NCI-H2081 (cell line): ENCODE measurements around the gene ASTL.

Experiments used
- DNase-seq, 2 experiments: peaks; one replicate each; lab custom pipeline; 2025; lab: John Stamatoyannopoulos, UW

Gene ASTL

DNA sequence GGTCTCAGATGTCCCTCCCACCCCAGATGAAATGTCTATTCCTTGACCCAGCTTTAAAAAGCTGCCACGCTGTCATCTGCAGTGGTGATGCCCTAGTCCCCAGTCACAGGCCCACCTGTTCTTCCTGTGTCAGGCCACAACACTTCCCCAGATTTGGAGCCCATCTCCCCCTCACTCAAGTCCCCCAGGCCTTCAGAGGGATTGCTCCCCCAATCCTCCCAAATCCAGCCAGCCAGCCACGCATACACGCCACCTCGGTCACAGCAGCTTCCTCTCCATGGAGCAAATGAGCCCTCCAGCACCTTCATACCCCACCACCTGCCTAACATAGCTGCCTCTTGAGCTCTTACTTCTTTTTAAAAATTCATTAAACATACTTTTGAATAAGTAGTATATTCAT is 7.8 kb downstream of the ASTL start:
- no peak for DNase-seq

DNA sequence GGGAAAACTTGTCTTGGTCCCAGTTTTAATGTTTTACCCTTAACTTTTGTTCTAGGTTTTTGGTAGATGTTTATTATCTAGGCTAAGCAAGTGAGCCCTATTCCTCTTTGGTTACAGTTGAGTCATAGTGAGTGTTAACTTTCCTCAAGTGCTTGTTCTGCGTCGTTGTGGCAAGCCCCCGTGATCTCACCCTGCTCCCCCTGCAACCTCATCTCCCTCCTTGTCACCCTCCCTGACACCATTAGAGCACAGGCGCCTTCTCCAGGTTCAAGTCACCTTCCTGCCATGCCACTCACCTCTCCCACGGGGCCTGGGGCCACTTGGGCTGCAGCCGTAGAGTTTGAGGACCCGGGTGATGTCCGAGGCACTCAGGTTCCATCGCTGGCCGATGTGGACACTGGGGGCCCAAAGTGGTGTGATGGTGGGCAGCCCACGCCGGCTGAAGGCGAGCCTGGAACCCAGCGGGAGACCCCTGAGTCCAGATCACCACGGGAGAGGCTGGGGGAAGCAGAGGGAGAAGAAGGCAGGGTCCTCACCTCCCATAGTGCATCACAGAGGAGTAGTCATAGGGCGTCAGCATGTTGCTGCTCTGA is 8.7 kb downstream of the ASTL start:
- DNase-seq: no peak

DNA sequence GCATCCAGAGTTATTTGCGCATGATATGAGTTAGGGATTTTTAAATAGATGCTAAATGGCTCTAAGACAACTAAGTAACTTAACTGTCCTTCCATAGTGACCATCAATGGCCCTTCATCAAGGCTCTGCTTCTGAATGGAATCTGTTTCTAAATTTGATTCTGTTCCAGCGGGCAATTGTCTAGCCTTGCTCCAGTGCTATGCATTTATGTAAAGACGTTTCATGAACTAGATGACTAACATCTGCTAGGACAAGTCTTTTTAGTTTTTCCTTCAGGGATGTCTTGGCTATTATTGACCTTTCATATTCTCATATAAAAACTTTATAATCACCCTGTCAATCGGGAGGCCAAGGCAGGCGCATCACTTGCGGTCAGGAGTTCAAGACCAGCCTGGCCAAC is 9.8 kb downstream of the ASTL start:
- no peak for DNase-seq

DNA sequence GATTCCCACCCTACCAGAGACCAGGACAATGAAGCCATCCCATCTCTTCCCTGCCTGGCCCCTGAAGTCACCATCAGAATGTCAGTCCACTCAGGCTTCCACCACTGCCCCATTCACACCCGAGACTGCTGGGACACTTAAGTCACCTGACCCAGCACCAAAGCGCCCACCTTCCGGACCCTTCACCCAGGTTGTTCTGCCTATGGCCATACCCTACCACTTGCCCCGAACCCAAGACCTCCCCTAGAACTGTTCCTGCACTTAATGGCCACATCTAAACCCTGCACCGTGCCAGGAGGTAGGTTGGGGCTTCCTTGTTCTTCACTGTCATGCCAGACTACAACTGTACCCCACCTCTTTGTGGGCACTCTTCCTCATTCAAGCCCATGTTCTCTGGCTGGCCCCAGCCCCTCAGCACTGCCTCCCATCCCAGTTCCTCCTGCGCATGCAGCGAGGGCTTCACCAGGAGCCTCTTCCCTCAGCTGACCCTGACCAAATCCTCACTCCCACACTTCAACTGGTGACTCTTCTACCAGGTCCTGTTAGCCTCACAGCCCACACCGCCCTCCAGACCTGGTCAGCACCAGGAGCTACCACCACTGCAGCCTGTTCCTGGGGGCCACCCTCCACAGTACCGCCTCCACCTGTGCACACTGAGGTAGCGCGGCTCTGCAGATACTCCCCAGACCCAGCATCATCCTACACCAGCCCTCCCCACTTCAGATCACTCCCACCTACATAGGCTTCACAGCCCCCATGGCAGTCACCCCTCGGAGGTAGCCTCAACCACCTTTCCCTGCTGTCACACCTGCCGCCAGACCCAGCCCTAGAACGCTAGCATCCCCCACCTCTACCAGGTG is 13.7 kb downstream of the ASTL start:
- DNase-seq: no peak

DNA sequence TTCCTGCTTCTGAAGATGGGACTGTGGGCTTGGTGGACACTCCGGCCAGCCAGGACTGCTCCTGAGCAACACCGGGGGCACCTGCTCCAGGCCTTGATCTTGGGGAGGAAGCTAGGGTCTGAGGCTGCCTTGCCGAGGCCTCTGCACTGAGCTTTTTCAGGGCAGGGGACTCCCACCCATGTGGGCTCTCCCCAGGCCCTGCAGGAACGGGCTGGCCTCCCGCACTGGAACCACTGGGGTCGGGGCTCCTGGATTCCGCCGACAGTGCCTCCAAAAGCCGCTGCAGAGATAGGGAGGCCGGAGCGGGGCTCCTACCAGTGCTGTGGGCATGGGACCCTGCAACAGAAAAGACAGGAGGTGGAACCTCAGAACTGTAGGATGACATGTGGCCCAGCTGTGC is 14.4 kb downstream of the ASTL start:
- DNase-seq: no peak

DNA sequence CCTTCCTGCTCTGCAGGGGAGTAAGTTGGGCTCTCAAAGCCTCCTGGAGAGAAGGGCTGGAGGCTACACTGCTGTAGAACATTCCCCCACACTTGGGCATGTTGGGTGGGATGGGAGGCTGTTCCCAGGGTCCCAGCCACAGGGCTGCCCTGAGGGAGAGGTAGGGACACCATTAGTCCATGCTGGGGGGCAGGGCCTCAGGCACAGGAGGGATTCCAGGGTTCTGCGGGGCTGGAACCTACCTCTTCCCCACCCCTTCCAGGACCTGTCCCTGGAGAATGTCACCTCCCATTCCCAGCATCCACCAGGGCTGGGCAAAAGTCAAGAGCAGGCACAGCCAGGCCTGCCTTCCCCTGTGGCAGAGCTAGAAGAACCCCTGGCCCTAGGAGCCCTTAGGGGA is 15.0 kb downstream of the ASTL start:
- no peak for DNase-seq

DNA sequence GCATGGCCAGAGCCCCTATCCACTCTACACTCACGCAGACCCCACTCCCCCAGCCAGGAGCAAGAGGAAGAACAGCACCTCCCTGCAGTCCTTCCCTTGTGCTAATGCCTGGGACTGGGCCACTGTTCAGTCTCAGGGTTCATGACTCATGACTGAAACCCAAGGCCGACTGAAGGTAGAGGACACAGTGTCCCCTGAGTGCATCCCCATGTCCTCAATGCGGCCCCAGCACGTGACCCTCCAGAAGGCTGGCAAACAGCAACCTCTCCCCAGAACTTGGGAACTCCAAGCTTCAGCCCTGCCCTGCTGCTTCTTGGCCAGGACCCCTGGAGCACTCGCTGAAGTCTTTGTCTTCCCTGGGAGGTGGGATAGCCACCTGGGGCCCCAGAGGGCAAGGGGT is 15.9 kb downstream of the ASTL start:
- no peak for DNase-seq

DNA sequence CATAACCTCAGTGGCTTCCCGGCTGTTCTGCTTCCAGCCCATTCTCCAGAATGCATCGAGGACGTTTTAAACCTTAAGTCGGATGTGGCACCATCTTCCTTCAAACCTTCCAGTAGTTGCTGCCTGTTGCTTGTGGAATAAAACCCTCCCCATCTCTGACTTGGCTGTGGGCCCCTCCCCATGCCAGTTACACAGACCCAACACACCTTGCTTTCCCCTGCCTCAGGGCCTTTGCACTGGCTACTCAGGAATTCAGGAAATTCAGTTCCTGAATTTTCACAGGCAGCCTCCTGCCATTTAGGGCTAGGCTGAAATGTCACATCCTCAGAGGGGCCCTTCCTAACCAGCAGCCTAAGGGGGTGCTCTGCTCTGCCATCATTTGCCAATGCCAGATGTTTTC is 16.9 kb downstream of the ASTL start:
- DNase-seq: no peak

DNA sequence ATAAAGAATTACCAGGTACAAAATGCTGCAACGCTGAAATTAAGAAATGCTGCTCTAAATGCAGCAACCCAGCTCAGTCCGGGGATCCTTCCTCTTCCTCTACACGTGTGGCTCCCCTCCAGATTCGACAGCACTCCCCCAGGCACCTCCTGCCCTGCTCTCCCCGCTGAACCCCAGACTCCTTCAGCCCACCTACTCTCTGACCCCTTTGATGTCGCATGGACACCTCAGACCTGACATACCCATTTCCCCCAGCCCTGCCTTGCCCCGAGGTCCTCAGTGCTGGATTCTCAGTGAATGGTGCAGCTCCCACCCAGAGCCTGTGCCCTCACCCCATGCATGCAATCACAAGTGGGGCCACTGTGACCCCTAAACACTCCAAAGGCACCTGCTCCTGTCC is 17.3 kb downstream of the ASTL start:
- DNase-seq: no peak

DNA sequence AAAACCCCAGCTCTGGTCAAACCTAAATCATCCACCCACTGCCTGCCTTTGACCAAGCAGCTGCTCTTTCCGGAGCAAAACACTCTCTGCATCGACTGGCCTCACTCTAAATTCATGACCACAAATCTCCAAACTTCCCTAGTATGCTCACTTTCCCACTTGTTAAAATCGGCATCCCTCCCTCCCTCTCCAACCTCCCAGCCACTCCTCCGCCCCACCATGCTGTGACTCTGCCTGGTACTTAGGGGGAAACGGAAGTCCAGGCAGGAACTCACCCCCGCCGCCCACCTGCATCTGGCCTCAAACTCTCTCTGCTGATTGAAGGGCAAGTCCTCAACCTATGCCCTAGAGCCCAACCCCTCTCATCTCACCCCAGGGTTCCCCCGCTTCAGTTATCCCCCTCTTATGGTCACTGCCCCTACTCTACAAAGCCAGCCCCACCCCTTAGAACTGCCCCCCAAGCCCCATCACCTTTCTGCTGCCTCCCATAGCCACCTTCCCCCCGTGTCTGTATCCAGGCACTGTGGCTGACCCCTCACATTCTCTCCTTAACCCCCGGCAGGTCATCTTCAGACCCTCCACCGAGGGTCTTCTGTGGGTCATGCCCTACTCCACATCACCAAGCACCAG is 18.1 kb downstream of the ASTL start:
- no peak for DNase-seq

DNA sequence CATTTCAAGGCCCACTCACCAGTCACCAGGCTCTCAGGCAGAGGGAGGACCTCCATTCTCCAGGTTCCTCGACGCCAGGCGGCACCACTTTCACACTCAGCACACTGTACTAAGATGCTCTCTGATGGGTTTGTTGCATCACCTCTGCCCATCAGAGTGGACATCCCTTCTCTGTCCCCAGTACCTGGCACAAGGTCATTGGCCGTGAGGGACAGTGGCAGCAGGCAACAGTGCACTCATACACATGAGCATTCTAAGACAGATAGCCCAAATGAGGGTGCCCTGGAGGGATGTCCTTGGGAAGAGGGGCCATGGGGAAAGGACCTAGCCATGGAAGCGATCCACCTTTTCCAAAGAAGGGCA is 18.9 kb downstream of the ASTL start:
- no peak for DNase-seq

DNA sequence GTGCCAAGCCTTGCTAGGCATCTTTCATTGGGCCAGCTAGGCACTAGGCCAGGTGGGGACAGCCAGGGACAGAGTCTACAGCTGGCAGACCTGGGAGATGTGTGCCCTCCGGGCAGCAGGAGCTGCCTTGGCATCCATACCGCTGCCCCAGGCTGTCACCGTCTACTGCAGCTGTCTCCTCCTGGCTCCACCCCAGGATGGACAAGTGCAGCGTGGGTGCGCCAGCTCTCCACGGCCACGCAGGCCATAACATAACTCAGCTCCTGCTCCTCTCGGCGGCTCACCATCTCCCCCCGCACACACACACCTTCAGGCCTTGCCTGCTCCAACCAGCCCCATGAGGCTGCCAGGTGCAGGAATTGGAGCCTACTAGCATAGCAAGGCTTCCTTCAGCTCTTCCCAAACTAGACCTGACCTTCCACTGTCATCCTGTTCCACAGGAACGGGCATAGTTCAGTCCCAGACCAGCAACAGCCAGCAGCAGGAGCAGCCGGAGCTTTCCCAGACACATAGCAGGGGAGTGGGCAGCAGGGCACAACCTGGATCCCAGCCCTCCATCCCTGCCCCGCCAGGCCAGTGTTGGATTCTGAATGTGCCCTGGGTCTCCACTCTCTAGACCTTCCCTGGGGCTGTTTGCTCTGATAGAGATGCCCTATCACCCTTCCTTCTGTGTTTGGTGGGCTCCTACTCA is 19.5 kb downstream of the ASTL start:
- peak in 1 of 2 experiments; percentile 34 for DNase-seq

DNA sequence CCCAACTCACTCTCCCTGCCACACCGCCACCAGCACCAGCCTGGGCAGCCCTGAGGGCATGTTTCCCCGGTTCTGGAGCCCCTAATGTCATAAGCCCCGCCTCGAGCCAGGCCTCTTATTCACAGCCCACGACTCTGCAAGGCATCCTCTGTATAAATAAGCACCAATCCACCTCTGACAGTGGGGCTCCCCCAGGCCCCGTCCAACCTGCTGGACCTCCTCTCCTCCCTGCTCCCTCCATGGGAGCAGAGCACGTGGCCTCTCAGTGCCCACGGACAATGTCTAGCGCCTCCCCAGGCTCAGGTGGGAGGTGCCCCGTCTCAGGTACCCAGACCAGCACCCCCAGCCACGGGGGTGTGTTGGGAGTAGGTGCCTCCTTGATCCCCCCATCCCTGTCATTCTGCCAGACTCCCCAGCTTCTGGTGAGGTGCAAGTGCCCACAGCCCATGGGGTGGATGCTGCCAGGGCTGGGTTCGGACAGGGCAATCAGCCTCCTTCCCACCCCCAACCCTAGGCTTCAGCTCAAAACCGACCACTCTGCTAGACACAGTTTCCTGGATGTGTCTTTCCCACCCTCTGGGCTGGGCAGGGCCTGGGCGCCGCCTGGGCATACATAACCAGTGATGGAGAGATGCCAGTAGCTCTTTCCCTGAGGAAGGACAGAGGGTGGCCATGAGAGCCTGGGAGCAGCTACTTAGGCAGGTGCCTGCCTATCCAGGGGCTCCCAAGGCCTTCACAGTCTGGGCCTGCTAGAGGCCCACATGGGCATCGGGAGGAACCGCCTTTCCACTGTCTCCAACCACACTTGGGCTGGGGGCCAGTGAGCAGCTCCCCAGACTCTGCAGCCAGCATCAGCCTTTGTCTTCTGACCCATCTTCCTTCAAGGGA is 20.4 kb downstream of the ASTL start:
- no peak for DNase-seq

DNA sequence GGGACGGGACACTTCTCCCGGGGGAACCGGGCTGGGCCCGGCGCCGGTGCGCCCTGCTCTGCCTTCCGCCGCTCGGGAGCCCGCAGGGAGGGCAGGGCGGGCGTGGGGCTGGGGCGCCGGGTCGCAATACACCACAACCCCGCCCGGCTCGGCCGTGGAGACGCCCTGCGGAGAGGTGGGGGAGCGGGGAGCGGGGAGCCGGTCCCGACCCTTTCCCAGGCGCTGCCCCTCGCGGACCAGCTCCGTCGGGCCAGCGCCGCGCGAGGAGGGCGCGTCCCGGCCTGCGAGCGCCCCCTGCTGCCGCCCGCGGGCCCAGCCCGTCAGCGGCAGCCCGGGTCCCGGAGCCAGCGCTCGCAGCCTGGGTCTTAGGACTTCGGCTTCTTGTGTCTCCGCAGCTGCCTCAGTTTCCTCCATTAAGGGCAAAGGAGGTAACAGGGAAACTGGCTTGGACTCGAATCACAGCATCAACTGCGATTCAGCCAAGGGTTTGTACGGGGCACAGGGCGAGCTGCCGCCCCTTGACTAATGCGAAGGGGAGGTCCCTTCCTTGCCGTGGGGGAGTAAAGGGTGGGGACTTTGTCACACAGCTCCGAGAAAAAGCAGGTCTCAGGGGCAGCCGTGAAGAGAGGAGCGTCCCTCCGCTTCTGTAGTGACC is 21.3 kb downstream of the ASTL start:
- DNase-seq: peak; percentile 31 to 44

DNA sequence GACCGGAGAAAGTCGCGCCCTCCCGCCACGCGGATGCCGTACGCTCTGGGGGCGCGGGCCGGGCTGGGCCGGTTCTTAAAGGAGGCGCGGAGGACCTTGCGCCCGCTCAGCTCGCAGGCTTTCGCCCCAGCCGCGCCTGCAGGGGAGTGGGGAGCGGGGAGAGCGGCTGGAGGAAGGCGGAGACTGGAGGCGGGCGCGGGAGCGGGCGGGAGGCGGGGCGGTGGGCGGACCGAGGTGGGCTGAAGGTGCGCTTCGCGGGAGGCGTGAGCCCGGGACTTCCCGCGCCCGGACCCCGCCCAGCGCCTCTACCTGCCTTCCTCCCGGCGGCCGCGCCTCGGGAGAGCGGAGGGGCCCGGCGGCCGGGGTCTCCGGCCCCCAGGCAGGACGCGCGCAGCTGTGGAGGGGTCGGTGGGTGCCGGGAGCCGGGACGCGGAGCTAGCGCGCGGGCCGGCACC is 21.9 kb downstream of the ASTL start, which contains the start of gene ADRA2B:
Gene ADRA2B, minus strand, starts transcription at position 148 of the 455 bp plus-strand sequence. CDS start 422 bp downstream, outside the sequence.
- peak; percentile 42 to 54 for DNase-seq

DNA sequence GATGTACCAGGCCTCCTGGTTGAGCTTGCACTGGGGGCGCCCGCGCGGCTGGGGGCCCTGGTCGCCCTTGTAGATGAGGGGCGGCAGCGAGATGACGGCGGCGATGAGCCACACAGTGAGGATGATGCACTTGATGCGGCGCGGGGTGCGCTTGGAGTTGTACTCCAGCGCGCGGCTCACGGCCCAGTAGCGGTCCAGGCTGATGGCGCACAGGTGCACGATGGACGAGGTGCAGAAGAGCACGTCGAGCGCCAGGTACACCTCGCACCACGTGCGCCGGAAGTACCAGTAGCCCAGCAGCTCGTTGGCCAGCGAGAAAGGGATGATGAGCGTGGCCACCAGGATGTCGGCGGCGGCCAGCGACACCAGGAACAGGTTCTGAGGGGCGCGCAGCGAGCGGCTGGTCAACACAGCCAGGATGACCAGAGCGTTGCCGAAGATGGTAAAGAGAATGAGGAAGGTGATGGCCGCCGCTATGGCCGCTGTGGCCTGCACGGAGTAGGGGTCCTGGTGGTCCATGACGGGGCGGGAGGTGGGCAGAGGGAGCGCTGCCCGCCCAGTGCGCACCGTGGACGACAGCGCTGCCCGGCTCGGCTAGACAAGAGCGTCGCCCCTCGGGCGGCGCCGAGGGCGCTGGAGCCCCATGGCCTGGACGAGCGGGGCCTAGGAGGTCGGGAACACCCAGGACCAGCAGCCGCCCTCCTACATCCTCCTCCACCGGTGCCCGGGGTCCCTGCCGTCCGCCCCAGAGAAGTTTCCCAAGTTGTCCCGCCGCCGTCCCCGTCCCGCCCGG is 22.5 kb downstream of the ASTL start:
- DNase-seq: no peak

DNA sequence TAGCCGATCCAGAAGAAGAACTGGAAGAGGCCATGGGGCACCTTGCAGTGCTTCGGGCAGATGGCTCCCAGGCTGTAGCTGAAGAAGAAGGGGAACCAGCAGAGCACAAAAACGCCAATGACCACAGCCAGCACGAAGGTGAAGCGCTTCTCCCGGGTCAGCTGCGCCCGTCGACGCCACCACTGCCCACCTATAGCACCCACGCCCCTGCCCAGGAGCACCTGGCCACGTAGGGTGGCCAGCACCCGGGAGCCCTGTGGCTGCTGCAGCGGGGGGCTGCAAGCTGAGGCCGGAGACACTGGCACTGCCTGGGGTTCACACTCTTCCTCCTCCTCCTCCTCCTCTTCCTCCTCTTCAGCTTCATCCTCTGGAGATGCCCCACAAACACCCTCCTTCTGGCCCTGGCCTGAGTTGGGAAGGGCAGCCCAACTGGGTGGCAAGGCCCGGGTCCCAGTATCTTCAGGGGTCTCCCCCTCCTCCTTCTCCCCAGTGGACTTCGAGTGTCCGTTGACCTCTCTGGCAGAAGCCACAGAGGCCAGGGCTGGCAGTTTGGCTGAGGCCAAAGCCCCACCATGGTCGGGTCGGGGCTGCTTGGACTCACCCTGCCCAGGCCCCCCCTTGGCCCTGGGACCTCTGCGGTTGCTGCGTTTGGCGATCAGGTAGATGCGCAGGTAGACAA is 23.3 kb downstream of the ASTL start:
- DNase-seq: no peak

DNA sequence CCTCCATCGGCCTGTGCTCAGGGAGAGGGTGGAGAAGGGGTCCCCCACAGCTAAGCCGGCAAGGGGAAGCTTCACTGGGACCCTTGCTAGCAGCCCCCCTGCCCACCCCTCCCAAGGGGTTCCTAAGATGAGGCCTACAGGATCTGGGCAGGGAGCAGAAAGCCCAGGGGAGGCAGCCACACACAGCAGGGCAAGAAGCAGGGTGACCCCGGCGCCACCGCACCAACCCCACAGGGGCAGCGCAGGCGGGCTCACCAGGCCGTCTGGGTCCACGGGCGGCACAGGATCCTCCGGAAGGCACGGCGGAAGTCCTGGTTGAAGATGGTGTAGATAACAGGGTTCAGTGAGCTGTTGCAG is 23.8 kb downstream of the ASTL start:
- no peak for DNase-seq

DNA sequence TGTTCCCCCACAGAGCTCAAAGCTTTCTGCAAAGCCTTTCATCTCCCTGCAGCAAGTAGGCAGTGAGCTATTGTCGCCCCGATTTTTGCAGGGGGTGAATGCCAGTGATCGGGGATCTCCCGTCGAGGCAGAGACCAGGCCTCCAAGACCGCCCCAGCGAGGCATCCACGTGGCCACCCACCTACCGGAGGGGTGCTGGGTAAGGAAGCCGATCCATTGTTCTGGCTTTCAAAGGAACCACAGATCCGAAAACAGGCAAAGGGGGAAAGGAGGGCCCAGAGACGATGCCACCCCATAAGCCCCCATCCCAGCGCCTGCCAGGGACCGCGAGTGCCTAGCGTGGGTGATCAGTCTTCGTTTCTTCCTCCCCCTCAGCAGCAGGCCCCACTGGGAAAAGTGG is 24.4 kb downstream of the ASTL start:
- DNase-seq: no peak

DNA sequence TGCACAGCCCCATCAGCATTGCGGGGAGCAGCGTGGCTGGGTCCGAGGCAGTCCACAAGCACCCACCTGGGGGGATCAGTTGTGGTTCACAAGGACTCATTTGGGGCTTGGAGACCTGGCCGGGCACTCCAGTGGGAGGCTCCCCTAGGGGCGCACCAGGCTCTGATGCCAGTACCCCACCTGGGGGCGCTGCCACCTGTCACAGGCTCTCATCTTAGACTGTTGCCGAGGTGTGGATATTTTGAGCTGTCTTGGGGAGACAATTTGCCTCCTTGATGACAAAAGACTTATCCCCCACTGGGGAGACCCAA is 25.0 kb downstream of the ASTL start:
- DNase-seq: no peak
